Right lobe of liver (tissue), 6 donors: ENCODE results near the gene MAPKAP1. TPM values are rescaled to one million over a fixed set of nuclear protein-coding genes. Genes with fewer than 3 reads are reported as not detected.

Experiments used
- ATAC-seq, 4 donors: fragments of 200-7000 bp; cut with Tn5 transposase; one replicate each; pipeline ENCODE4 v1.9.1; 2020; ENCODE audit warnings: mild to moderate bottlenecking in 4 of 4, moderate library complexity in 4 of 4
- DNase-seq, 3 donors: peaks; one replicate each; pipeline ENCODE4 v3.0.0-alpha.2; 2020
- H3K27ac ChIP-seq, 3 donors: fragments of 200-600 bp; one replicate each; pipeline ENCODE4 v1.8.0; 2022
- H3K27me3 ChIP-seq, 2 donors: fragments of 200-600 bp; one replicate each; pipeline ENCODE4 v1.8.0; 2022
- H3K36me3 ChIP-seq, 4 donors: fragments of 200-600 bp; sonication (generic) in 1 of 4; one replicate each; pipeline versions ENCODE4 v1.5.1 to v1.8.0; 2017 to 2022; ENCODE audit warnings: control low read depth in 1 of 4
- H3K4me1 ChIP-seq, 4 donors: fragments of 200-600 bp; sonication (generic) in 1 of 4; one replicate each; pipeline versions ENCODE4 v1.5.1 to v1.8.0; 2017 to 2022; ENCODE audit warnings: control low read depth in 1 of 4
- H3K4me3 ChIP-seq, 3 donors: fragments of 200-600 bp; one replicate each; pipeline ENCODE4 v1.8.0; 2022
- H3K9me3 ChIP-seq, 4 donors: fragments of 200-600 bp; sonication (generic) in 1 of 4; one replicate each; pipeline versions ENCODE4 v1.5.1 to v1.8.0; 2017 to 2022; ENCODE audit warnings: control low read depth in 1 of 4
- POLR2A ChIP-seq: fragments of 450-650 bp; IDR thresholded peaks from one replicate; pipeline ENCODE4 v1.6.1; 2017; ENCODE audit warnings: antibody characterized with exemption, mild to moderate bottlenecking
- WGBS: methylation state at CpG from one replicate; pipeline ENCODE4 v1.1.6; 2018; ENCODE audit warnings: low coverage, low lambda C conversion rate; ENCODE audit not compliant: insufficient coverage; ENCODE audit errors: missing lambda C conversion rate; 5-methylcytosine and 5-hydroxymethylcytosine counted together
- intact Hi-C, 2 donors: fragments of 100-400 bp; cut with DNase I; formaldehyde crosslinking; loops; one replicate each; pipeline versions ENCODE4 v1.11.2 to v1.14.1; 2022
- total RNA-seq, 6 experiments: library from RNA; depleted of rRNA in 2 of 6; stranded (reverse); fragments of >200 nt in 2 of 6; fragmentation: NEBNext Ultra II Directional in 3 of 6; extraction: Animal tissue kit (Norgen Biotek cat#: 25700) in 3 of 6; gene quantifications; one replicate each; pipeline versions ENCODE4 v1.1.0 to v1.2.4, GENCODE V29; 2016 to 2023
- TF ChIP-seq, protein P1 (sequence below), 4 donors: fragments of 200-600 bp in 3 of 4; fragments of 450-650 bp in 1 of 4; IDR thresholded peaks; one replicate each; pipeline versions ENCODE4 v1.5.1 to v1.8.0; 2016 to 2022; ENCODE audit warnings: antibody characterized with exemption in 4 of 4, mild to moderate bottlenecking in 2 of 4
- donor health status: DM: no; HTN: yes; CAD: no.
- donor health status: DM: no; HTN: no; CAD: no.
- donor health status: DM: no; HTN: no; CAD: no.
- donor health status: DM: no; HTN: yes; CAD: no.
- donor health status: DM: no; HTN: yes; CAD: no.

Gene MAPKAP1
- total RNA-seq, 6 experiments from 2014 or later = 29.6 to 53.2 (median 48.3) TPM

DNA sequence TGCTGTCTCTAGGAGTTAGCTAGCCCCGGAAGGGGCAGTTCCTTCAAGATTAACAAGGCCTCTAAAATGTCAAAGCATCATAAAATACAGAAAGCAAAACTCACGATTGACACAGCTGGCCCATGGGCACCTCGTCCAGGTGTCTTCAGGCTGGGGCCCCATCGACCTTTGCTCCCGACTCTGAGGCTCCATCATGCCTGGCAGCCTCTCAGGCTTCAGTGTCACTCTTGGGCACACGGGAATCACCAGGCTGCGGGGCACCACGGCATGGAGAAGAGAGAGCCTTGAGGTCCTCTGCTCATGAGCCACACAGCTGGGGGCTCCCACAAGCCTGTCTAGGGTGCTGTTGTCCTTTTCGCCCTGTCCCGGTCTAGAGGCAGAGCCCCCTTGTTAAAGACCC, 284.2 kb downstream of the MAPKAP1 start:
- intact Hi-C loops = no loop called here
- ATAC-seq (peak in 1 of 4 donors; percentile 13), DNase-seq (no peak)
- Histone ChIP-seq H3K4me1 (no peaks in the 10 kb centered on the region), H3K27ac (no peak overlapping the region), H3K4me3 (no peak overlapping the region), H3K36me3 (no peaks in the 10 kb centered on the region), H3K27me3 (no peaks in the 10 kb centered on the region), H3K9me3 (no peaks in the 10 kb centered on the region)
- 71% methylated on average over 1 of the region's 10 CpGs for WGBS
- TF ChIP-seq, protein P1, sequence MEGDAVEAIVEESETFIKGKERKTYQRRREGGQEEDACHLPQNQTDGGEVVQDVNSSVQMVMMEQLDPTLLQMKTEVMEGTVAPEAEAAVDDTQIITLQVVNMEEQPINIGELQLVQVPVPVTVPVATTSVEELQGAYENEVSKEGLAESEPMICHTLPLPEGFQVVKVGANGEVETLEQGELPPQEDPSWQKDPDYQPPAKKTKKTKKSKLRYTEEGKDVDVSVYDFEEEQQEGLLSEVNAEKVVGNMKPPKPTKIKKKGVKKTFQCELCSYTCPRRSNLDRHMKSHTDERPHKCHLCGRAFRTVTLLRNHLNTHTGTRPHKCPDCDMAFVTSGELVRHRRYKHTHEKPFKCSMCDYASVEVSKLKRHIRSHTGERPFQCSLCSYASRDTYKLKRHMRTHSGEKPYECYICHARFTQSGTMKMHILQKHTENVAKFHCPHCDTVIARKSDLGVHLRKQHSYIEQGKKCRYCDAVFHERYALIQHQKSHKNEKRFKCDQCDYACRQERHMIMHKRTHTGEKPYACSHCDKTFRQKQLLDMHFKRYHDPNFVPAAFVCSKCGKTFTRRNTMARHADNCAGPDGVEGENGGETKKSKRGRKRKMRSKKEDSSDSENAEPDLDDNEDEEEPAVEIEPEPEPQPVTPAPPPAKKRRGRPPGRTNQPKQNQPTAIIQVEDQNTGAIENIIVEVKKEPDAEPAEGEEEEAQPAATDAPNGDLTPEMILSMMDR (IDR thresholded peaks at IDR 0.05) = no peak
- TF ChIP-seq POLR2A = no peak

DNA sequence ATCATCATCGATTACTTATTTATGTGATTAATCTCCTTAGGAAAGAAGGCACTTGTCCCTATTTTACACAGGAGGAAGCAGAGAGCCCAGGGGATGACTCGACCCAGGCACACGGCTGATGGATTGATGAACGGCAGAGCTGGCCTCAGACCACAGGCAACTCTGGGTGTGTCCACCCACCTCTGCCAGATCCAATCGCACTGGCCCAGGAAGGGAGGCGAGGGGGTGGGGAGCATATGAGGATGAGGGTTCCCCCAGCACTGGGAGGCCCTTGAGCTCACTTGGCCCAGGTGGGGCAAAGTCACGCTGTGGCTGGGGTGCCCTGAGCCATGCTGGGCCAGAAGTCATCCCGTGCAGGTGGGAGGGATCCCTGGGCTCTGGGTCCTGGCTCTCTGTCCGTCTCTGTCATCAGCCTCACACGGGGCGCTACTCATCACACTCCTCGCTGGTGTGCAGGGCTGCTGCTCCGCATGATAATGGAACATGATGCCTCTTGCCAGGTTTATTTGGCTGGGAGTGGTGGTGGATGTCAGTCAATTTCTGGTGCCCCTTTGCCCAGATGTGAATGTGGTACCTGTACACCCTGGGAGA, 285.3 kb downstream of the MAPKAP1 start:
- 92% methylated on average over 6 of the region's 13 CpGs for WGBS
- H3K9me3 ChIP-seq = no peaks in the 10 kb centered on the region
- intact Hi-C loops = no loop called here
- H3K4me1 ChIP-seq = no peaks in the 10 kb centered on the region
- no peak overlapping the region for H3K27ac ChIP-seq
- H3K27me3 ChIP-seq = no peaks in the 10 kb centered on the region
- ATAC-seq = no peak
- H3K36me3 ChIP-seq = no peaks in the 10 kb centered on the region
- TF ChIP-seq, protein P1 (IDR thresholded peaks at IDR 0.05) = no peak
- TF ChIP-seq POLR2A = no peak
- H3K4me3 ChIP-seq = no peak overlapping the region
- no peak for DNase-seq

DNA sequence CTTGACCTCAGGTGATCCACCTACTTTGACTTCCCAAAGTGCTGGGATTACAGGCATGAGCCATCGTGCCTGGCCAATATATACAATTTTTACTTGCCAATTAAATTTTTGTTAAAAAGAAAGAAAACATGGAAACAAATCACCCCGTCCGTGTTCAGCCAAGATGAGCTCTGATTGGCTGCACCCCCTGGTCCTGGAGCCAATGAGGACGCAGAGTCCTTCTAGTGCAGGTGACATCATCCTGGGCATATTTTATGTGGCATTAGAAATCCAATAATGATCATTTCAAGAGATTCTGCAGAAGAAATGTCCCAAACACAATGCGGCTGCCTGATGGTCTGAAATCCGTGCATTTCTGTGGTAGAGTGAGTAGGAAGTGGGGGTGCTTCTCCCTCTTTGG, 285.8 kb downstream of the MAPKAP1 start:
- TF ChIP-seq, protein P1 (IDR thresholded peaks at IDR 0.05) = no peak
- TF ChIP-seq POLR2A = no peak
- H3K27ac ChIP-seq = no peak overlapping the region
- 89% methylated on average over 4 of the region's 6 CpGs for WGBS
- H3K9me3 ChIP-seq = no peaks in the 10 kb centered on the region
- DNase-seq (no peak), ATAC-seq (no peak)
- no peak overlapping the region for H3K4me3 ChIP-seq
- H3K36me3 ChIP-seq = no peaks in the 10 kb centered on the region
- H3K4me1 ChIP-seq = no peaks in the 10 kb centered on the region
- no peaks in the 10 kb centered on the region for H3K27me3 ChIP-seq
- intact Hi-C loops = no loop called here

DNA sequence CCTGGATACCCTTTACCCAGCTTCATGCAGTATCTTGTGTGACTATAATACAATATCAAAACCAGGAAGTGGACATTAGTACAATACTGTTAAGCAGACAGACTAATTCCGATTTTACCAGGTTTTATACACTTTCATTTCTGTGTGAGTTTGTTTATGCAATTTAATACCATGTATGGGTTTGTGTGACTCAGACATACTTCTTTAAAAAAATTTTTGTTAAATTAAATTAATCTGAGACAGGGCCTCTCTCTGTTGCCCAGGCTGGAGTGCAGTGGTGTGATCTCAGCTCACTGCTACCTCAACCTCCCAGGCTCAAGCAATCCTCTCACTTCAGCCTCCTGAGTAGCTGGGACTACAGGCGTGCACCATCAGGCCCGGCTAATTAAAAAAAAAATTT, 288.6 kb downstream of the MAPKAP1 start:
- no peak overlapping the region for H3K27ac ChIP-seq
- no peaks in the 10 kb centered on the region for H3K27me3 ChIP-seq
- intact Hi-C loops = no loop called here
- DNase-seq (no peak), ATAC-seq (no peak)
- no peaks in the 10 kb centered on the region for H3K9me3 ChIP-seq
- no peaks in the 10 kb centered on the region for H3K36me3 ChIP-seq
- TF ChIP-seq POLR2A = no peak
- TF ChIP-seq, protein P1 (IDR thresholded peaks at IDR 0.05) = no peak
- H3K4me3 ChIP-seq = no peak overlapping the region
- H3K4me1 ChIP-seq = no peaks in the 10 kb centered on the region
- WGBS = 73% methylated on average over 3 of the region's 3 CpGs

DNA sequence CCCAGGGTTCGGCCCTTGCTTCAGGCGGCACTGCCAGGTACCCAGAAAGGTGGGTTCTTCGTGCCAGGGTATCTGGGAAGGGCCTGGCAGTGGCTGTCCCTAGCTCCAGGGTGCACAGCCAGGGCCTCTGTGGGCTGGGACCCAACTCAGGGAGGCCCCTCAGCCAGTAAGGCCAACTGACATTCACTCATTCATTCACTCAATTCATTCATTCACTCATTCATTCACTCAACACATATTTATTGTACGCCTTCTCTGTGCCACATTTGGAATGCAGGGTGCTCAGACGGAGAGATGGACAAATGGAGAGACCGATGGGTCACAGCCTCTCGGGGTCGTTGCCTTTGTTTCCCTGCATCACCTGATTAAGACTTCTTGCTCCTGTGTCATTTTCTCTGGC, 290.5 kb downstream of the MAPKAP1 start:
- Histone ChIP-seq H3K4me1 (no peaks in the 10 kb centered on the region), H3K4me3 (no peak overlapping the region), H3K27ac (no peak overlapping the region), H3K36me3 (no peaks in the 10 kb centered on the region), H3K9me3 (no peaks in the 10 kb centered on the region), H3K27me3 (no peaks in the 10 kb centered on the region)
- no peak for TF ChIP-seq POLR2A
- TF ChIP-seq, protein P1 (IDR thresholded peaks at IDR 0.05) = no peak
- ATAC-seq (no peak), DNase-seq (no peak)
- intact Hi-C loops = no loop called here
- WGBS = 100% methylated on average over 2 of the region's 8 CpGs
